Measurements from ENCODE around the gene TAB2.

TAB2 gene

DNA sequence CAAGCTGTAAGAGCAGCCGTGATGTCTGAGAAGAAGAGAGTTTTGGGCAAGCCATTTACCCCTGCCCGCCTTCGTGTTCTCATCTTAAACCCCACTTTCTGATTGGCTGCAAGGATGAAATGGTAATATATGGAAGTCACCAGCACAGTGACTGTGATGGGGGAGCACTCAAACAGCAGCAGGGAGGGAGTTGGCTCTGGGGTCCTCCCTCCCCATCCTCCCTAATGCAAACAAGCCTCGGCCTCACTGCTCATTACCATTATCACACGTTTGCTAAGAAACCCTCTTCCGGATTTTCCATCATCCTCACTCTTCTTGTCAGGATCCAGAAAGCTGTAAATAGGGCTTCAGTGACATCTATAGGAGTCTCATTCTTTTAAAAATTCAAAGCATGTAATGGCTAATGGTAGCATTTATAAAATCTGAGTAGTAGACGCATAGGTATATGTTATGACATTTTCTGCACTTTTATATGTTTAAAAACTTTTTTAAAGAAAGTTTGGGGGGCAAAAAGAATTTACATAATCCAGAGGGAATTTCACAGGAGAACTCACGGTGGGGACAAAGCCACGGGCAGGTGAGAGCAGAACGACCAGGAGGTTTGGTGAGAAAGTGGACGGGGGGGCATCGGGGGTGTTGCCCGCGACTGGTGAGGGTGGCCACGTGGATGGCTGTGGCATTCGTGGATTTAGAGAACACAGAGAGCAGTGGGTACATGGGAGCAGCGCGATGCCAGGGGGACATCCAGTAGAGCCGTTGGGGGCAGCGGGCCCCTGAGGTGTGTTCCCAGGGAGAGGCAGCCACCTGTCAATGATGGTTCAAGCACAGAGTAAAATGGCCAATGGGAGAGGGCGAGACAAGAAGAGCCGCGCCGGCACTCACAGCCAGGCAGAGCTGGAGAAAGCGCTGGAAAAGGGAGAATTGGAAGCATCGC, 112.2 kb downstream of the TAB2 start:
- Histone ChIP-seq H3K36me3 (ENCODE audit: control insufficient read depth, insufficient read depth, low read length) (no peaks in the 10 kb centered on the region), H3K27me3 (replicated peaks; ENCODE audit: control insufficient read depth, insufficient read depth, low read length) (no peaks in the 10 kb centered on the region), H3K4me3 (replicated peaks; ENCODE audit: low read depth, low read length) (no peak overlapping the region)
- TF ChIP-seq, protein P1, sequence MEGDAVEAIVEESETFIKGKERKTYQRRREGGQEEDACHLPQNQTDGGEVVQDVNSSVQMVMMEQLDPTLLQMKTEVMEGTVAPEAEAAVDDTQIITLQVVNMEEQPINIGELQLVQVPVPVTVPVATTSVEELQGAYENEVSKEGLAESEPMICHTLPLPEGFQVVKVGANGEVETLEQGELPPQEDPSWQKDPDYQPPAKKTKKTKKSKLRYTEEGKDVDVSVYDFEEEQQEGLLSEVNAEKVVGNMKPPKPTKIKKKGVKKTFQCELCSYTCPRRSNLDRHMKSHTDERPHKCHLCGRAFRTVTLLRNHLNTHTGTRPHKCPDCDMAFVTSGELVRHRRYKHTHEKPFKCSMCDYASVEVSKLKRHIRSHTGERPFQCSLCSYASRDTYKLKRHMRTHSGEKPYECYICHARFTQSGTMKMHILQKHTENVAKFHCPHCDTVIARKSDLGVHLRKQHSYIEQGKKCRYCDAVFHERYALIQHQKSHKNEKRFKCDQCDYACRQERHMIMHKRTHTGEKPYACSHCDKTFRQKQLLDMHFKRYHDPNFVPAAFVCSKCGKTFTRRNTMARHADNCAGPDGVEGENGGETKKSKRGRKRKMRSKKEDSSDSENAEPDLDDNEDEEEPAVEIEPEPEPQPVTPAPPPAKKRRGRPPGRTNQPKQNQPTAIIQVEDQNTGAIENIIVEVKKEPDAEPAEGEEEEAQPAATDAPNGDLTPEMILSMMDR (IDR thresholded peaks at IDR 0.05; ENCODE audit: insufficient read depth, low read length, poor library complexity, severe bottlenecking): no peak
- DNase-seq (ENCODE audit: extremely low read depth, insufficient read length): no peak

DNA sequence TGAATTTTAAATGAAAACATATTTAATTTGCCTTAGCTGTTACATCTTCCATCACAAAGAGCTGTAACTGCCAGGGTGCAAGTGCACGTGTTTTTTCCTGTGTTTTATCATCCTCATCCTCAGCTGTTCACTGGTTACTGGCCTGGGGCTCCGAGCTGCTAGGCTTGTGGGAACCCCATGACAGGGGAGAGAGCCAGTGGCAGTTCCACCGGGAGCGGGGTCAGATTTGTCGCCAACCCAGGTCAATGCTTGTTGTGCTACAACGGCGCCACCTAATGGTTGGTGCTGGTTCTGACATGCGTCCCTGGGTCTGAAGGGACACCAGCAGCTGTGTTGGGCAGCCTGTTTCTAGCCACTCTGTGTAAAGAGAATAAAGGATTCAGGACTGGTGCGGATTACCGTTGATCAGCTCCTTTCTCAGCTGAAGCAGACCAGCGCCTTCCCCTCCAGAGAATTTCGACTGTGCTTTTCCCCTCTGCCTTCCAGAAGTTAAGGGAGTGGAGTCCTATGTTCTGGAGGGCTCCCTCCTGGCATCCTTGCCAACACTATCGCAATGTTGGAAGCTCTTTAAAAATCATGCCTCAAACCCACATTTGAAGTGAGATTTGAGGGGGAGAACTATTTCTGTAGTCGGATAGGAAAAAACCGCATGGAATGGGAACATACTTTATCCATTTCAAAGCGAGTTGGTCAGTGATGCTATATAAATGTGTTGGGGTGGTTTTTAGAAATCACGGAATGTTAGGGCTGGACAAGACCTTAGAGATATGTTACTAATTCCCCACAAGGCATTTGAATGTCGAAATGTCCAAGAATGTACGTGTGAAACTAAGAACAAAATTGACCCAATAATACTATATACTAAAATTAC, 114.6 kb downstream of the TAB2 start:
- TF ChIP-seq, protein P1 (IDR thresholded peaks at IDR 0.05; ENCODE audit: insufficient read depth, low read length, poor library complexity, severe bottlenecking): peak; percentile 83
- Histone ChIP-seq H3K4me3 (replicated peaks; ENCODE audit: low read depth, low read length) (no peak overlapping the region), H3K36me3 (ENCODE audit: control insufficient read depth, insufficient read depth, low read length) (no peaks in the 10 kb centered on the region), H3K27me3 (replicated peaks; ENCODE audit: control insufficient read depth, insufficient read depth, low read length) (no peaks in the 10 kb centered on the region)
- peak; percentile 74 for DNase-seq (ENCODE audit: extremely low read depth, insufficient read length)

DNA sequence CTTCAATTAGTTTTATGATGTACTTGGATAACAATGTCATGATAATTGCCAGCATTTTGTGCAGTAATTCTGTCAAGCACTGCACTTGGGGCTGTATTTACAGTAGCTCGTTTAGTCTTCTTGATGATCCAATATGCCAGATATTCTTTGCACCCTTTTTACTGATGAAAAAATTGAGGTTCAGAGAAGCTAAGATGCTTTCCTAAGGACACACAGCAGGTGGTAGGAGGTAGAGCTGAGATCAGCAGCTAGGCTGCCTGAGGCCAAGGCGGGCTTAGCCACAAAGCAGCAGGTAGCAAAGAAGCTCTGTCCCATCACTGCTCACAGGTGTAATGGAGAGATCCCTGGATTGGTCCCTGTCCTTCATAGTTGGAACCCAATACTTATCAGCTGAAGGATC, 115.9 kb downstream of the TAB2 start:
- Histone ChIP-seq H3K4me3 (replicated peaks; ENCODE audit: low read depth, low read length) (no peak overlapping the region), H3K27me3 (replicated peaks; ENCODE audit: control insufficient read depth, insufficient read depth, low read length) (no peaks in the 10 kb centered on the region), H3K36me3 (ENCODE audit: control insufficient read depth, insufficient read depth, low read length) (no peaks in the 10 kb centered on the region)
- TF ChIP-seq, protein P1 (IDR thresholded peaks at IDR 0.05; ENCODE audit: insufficient read depth, low read length, poor library complexity, severe bottlenecking): no peak
- no peak for DNase-seq (ENCODE audit: extremely low read depth, insufficient read length)

DNA sequence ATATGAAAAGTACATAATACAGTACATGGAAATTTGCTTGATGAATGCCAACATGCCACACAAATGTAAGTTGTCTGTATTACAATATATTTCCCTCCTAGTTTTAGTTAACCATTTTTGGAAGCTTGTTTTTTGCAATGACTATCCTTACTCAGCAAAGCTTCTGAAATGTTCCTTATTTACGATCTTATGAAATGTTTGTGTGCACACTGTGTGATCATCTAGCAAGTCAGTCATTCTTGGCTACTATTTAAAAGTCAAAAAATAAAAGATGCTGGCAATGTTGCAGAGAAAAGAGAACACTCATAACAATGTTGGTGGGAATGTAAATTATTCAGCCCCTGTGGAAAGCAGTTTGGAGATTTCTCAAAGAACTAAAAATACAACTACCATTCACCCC, 116.4 kb downstream of the TAB2 start:
- no peak overlapping the region for H3K4me3 ChIP-seq (replicated peaks; ENCODE audit: low read depth, low read length)
- no peaks in the 10 kb centered on the region for H3K36me3 ChIP-seq (ENCODE audit: control insufficient read depth, insufficient read depth, low read length)
- TF ChIP-seq, protein P1 (IDR thresholded peaks at IDR 0.05; ENCODE audit: insufficient read depth, low read length, poor library complexity, severe bottlenecking): no peak
- DNase-seq (ENCODE audit: extremely low read depth, insufficient read length): no peak
- no peaks in the 10 kb centered on the region for H3K27me3 ChIP-seq (replicated peaks; ENCODE audit: control insufficient read depth, insufficient read depth, low read length)

DNA sequence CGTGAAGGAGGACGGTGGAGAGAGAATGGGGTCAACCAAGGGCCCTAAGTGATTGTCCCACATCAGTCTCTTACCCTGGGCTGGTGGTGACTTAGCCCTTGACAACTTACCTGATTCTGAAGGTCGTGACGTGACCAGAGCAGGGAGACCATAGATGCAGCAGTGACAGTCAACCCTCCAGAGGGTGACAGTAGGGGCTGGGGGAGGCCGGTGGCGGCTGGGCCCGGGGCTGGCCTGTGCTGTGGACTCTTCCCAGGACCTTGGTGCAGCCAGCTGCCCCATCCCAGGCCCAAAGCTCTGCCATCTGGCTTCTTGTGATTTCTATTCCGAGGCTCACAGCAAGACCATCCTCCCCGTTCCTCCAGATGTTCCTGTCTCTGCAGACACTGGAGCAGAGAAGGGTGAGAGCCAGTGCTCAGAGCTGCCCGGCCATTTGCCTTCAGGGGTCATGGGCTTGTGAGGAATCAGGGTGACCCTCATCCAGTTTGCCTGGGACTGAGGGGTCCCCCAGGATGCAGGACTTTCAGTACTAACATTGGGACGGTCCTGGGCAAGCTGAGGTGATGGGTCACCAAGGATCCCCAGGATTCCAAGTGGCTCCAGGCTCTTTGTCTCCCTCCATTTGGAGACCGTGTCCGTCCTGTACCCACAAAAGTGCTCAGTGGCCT, 118.5 kb downstream of the TAB2 start:
- H3K27me3 ChIP-seq (replicated peaks; ENCODE audit: control insufficient read depth, insufficient read depth, low read length): no peaks in the 10 kb centered on the region
- DNase-seq (ENCODE audit: extremely low read depth, insufficient read length): no peak
- no peak overlapping the region for H3K4me3 ChIP-seq (replicated peaks; ENCODE audit: low read depth, low read length)
- no peaks in the 10 kb centered on the region for H3K36me3 ChIP-seq (ENCODE audit: control insufficient read depth, insufficient read depth, low read length)
- TF ChIP-seq, protein P1 (IDR thresholded peaks at IDR 0.05; ENCODE audit: insufficient read depth, low read length, poor library complexity, severe bottlenecking): no peak

Data from GM06990 (cell line).